GM12878 (cell line): ENCODE data around the gene SZRD1. TPM values are rescaled to one million over a fixed set of nuclear protein-coding genes. Genes with fewer than 3 reads are reported as not detected.
A peak's percentile ranks its signal among the peaks of the same experiment; 100 is the strongest.

Experiments
- EED ChIP-seq: sonication (generic); IDR thresholded peaks from 2 replicates; pipeline ENCODE4 v1.6.1; 2016; ENCODE audit warnings: antibody characterized with exemption, low read depth
- HCFC1 ChIP-seq: fragments of 150-350 bp; IDR thresholded peaks from 2 replicates; pipeline ENCODE4 v1.6.1; 2014; ENCODE audit warnings: low read length
- NR2C2 ChIP-seq: IDR thresholded peaks from 2 replicates; pipeline ENCODE4 v1.6.1; 2011; ENCODE audit warnings: borderline replicate concordance, low read depth; ENCODE audit not compliant: control insufficient read depth, insufficient read length
- POLR2A ChIP-seq: IDR thresholded peaks from 2 replicates; pipeline ENCODE4 v1.6.1; 2011; ENCODE audit warnings: low read depth, mild to moderate bottlenecking, low read length
- RBBP5 ChIP-seq: fragments of 200-600 bp; sonication (generic); conservative IDR thresholded peaks from 2 replicates; pipeline ENCODE4 v1.6.1; 2016
- RFX5 ChIP-seq: IDR thresholded peaks from 2 replicates; pipeline ENCODE4 v1.6.1; 2011; ENCODE audit warnings: low read depth, low read length, improper control_type of control experiment
- TARDBP ChIP-seq: IDR thresholded peaks from 2 replicates; pipeline ENCODE4 v1.6.1; 2016; ENCODE audit warnings: borderline replicate concordance
- YBX1 ChIP-seq: fragments of 450-650 bp; IDR thresholded peaks from 2 replicates; pipeline ENCODE4 v1.6.1; 2016; ENCODE audit warnings: antibody characterized with exemption
- polyA plus RNA-seq, 11 experiments: library from polyadenylated mRNA; depleted of rRNA in 4 of 11; unstranded in 6 of 11; stranded (reverse) in 5 of 11; fragments of >200 nt; fragmentation: Nextera tagmentation in 4 of 11; fragmentation: Illumina TruSeq in 1 of 11; extraction: Ambion mirVana in 4 of 11; extraction: Trizol in 1 of 11; gene quantifications; 1 replicate in 1 of 11; 2 replicates in 10 of 11; pipeline versions ENCODE4 v1.2.1 to v1.2.3, GENCODE V29; 2011 to 2016; ENCODE audit warnings: inconsistent platforms in 2 of 11, missing spikeins in 2 of 11, low read depth in 1 of 11
- total RNA-seq, 4 experiments: library from RNA; depleted of rRNA in 3 of 4; stranded (reverse); fragments of >200 nt in 3 of 4; fragmentation: Illumina TruSeq in 1 of 4; extraction: Trizol in 1 of 4; gene quantifications; 2 replicates each; pipeline versions ENCODE4 v1.2.1 to v1.2.3, GENCODE V29; 2013 to 2021
- TF ChIP-seq, protein P1 (sequence below): fragments of 450-650 bp; IDR thresholded peaks from 2 replicates; pipeline ENCODE4 v1.6.1; 2016; ENCODE audit warnings: mild to moderate bottlenecking
- TF ChIP-seq, protein P2 (sequence below): fragments of 450-650 bp; IDR thresholded peaks from 2 replicates; pipeline ENCODE4 v1.6.1; 2017; ENCODE audit warnings: low read depth, mild to moderate bottlenecking, moderate library complexity
- TF ChIP-seq, protein P3 (sequence below): fragments of 450-650 bp; IDR thresholded peaks from 2 replicates; pipeline ENCODE4 v1.6.1; 2017; ENCODE audit warnings: antibody characterized with exemption, mild to moderate bottlenecking, moderate library complexity
- TF ChIP-seq, protein P4 (sequence below): fragments of 450-650 bp; conservative IDR thresholded peaks from 2 replicates; pipeline ENCODE4 v1.6.1; 2017; ENCODE audit warnings: mild to moderate bottlenecking, moderate library complexity
- TF ChIP-seq, protein P5 (sequence below): IDR thresholded peaks from 2 replicates; pipeline ENCODE4 v1.6.1; 2012; ENCODE audit warnings: mild to moderate bottlenecking, low read depth, low read length
- TF ChIP-seq, protein P6 (sequence below): fragments of 450-650 bp; formaldehyde crosslinking; IDR thresholded peaks from 2 replicates; pipeline ENCODE4 v1.4.0; 2020; ENCODE audit warnings: mild to moderate bottlenecking, moderate library complexity

SZRD1 gene
- total and polyA plus RNA-seq, 10 of the 15 experiments (the other 5 are each of a cell fraction or from before 2014, with no cell fraction given), result 5.6 to 213 (median 113) TPM

DNA sequence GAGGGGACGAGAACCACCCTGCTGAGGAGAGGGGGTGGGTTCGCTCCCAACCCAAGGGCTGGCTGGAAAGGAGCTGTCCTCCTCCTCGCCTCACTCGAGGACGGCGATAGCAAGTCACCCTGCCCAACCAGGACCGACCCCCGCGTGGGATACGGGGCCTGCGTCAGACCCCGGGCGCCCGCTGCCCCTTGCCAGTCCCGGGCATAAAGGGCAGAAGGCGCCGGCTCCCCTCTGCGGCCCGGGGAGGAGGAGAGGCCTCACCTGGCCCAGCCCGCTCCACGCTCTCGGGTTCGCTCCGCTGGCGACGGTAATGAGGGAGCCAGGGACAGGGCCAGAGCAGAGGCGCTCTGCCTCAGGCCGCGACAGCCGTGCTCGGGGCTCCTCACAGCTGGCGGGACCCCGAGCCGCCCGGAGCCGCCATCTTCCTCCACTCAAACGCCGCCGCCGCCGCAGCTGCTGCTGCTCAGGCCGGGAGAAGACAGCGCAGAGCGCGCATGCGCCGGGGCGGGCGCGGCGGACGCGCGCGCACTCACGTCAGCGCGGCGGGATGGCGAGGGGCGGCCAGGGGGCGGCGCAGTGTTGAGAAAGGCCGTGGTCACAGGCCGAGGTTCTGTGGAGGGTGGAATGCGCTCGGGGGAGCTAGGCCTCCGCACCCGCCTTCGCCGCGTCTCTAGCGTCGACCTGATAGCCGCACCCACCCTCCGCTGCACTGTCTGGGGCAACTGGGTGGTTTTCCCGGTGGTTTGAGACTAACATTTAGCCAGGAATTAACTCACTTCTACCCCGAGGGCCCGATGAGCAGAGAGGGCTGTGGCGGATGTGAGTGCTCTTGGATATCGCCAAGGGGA, 14.8 kb upstream of the SZRD1 start, which contains the start of gene FBXO42 (continued):
- TF ChIP-seq NR2C2 (no peak), TARDBP (no peak), YBX1 (no peak), EED (no peak), POLR2A (peak; percentile 98), HCFC1 (no peak), RFX5 (no peak; the same call in 1 of the 2 replicates), RBBP5 (no peak)
- TF ChIP-seq, protein P1, sequence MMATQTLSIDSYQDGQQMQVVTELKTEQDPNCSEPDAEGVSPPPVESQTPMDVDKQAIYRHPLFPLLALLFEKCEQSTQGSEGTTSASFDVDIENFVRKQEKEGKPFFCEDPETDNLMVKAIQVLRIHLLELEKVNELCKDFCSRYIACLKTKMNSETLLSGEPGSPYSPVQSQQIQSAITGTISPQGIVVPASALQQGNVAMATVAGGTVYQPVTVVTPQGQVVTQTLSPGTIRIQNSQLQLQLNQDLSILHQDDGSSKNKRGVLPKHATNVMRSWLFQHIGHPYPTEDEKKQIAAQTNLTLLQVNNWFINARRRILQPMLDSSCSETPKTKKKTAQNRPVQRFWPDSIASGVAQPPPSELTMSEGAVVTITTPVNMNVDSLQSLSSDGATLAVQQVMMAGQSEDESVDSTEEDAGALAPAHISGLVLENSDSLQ, result no peak
- TF ChIP-seq, protein P2, sequence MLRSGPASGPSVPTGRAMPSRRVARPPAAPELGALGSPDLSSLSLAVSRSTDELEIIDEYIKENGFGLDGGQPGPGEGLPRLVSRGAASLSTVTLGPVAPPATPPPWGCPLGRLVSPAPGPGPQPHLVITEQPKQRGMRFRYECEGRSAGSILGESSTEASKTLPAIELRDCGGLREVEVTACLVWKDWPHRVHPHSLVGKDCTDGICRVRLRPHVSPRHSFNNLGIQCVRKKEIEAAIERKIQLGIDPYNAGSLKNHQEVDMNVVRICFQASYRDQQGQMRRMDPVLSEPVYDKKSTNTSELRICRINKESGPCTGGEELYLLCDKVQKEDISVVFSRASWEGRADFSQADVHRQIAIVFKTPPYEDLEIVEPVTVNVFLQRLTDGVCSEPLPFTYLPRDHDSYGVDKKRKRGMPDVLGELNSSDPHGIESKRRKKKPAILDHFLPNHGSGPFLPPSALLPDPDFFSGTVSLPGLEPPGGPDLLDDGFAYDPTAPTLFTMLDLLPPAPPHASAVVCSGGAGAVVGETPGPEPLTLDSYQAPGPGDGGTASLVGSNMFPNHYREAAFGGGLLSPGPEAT, result no peak
- TF ChIP-seq, protein P3, sequence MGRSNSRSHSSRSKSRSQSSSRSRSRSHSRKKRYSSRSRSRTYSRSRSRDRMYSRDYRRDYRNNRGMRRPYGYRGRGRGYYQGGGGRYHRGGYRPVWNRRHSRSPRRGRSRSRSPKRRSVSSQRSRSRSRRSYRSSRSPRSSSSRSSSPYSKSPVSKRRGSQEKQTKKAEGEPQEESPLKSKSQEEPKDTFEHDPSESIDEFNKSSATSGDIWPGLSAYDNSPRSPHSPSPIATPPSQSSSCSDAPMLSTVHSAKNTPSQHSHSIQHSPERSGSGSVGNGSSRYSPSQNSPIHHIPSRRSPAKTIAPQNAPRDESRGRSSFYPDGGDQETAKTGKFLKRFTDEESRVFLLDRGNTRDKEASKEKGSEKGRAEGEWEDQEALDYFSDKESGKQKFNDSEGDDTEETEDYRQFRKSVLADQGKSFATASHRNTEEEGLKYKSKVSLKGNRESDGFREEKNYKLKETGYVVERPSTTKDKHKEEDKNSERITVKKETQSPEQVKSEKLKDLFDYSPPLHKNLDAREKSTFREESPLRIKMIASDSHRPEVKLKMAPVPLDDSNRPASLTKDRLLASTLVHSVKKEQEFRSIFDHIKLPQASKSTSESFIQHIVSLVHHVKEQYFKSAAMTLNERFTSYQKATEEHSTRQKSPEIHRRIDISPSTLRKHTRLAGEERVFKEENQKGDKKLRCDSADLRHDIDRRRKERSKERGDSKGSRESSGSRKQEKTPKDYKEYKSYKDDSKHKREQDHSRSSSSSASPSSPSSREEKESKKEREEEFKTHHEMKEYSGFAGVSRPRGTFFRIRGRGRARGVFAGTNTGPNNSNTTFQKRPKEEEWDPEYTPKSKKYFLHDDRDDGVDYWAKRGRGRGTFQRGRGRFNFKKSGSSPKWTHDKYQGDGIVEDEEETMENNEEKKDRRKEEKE, result no peak
- TF ChIP-seq, protein P4, sequence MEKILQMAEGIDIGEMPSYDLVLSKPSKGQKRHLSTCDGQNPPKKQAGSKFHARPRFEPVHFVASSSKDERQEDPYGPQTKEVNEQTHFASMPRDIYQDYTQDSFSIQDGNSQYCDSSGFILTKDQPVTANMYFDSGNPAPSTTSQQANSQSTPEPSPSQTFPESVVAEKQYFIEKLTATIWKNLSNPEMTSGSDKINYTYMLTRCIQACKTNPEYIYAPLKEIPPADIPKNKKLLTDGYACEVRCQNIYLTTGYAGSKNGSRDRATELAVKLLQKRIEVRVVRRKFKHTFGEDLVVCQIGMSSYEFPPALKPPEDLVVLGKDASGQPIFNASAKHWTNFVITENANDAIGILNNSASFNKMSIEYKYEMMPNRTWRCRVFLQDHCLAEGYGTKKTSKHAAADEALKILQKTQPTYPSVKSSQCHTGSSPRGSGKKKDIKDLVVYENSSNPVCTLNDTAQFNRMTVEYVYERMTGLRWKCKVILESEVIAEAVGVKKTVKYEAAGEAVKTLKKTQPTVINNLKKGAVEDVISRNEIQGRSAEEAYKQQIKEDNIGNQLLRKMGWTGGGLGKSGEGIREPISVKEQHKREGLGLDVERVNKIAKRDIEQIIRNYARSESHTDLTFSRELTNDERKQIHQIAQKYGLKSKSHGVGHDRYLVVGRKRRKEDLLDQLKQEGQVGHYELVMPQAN, result peak; percentile 76; the same call in 1 of the 2 replicates
- TF ChIP-seq, protein P5, sequence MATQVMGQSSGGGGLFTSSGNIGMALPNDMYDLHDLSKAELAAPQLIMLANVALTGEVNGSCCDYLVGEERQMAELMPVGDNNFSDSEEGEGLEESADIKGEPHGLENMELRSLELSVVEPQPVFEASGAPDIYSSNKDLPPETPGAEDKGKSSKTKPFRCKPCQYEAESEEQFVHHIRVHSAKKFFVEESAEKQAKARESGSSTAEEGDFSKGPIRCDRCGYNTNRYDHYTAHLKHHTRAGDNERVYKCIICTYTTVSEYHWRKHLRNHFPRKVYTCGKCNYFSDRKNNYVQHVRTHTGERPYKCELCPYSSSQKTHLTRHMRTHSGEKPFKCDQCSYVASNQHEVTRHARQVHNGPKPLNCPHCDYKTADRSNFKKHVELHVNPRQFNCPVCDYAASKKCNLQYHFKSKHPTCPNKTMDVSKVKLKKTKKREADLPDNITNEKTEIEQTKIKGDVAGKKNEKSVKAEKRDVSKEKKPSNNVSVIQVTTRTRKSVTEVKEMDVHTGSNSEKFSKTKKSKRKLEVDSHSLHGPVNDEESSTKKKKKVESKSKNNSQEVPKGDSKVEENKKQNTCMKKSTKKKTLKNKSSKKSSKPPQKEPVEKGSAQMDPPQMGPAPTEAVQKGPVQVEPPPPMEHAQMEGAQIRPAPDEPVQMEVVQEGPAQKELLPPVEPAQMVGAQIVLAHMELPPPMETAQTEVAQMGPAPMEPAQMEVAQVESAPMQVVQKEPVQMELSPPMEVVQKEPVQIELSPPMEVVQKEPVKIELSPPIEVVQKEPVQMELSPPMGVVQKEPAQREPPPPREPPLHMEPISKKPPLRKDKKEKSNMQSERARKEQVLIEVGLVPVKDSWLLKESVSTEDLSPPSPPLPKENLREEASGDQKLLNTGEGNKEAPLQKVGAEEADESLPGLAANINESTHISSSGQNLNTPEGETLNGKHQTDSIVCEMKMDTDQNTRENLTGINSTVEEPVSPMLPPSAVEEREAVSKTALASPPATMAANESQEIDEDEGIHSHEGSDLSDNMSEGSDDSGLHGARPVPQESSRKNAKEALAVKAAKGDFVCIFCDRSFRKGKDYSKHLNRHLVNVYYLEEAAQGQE, result no peak
- TF ChIP-seq, protein P6, sequence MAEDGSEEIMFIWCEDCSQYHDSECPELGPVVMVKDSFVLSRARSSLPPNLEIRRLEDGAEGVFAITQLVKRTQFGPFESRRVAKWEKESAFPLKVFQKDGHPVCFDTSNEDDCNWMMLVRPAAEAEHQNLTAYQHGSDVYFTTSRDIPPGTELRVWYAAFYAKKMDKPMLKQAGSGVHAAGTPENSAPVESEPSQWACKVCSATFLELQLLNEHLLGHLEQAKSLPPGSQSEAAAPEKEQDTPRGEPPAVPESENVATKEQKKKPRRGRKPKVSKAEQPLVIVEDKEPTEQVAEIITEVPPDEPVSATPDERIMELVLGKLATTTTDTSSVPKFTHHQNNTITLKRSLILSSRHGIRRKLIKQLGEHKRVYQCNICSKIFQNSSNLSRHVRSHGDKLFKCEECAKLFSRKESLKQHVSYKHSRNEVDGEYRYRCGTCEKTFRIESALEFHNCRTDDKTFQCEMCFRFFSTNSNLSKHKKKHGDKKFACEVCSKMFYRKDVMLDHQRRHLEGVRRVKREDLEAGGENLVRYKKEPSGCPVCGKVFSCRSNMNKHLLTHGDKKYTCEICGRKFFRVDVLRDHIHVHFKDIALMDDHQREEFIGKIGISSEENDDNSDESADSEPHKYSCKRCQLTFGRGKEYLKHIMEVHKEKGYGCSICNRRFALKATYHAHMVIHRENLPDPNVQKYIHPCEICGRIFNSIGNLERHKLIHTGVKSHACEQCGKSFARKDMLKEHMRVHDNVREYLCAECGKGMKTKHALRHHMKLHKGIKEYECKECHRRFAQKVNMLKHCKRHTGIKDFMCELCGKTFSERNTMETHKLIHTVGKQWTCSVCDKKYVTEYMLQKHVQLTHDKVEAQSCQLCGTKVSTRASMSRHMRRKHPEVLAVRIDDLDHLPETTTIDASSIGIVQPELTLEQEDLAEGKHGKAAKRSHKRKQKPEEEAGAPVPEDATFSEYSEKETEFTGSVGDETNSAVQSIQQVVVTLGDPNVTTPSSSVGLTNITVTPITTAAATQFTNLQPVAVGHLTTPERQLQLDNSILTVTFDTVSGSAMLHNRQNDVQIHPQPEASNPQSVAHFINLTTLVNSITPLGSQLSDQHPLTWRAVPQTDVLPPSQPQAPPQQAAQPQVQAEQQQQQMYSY, result no peak
